ENCODE data around the gene MTUS2. TPM values are rescaled to one million over a fixed set of nuclear protein-coding genes. Genes with fewer than 3 reads are reported as not detected.

Gene MTUS2
- total and polyA plus RNA-seq, 9 of the 15 experiments (the other 6 are each of a cell fraction or from before 2014, with no cell fraction given) = 0.01 to 0.28 (median 0.06) TPM; not detected in 1

- H3K9ac ChIP-seq (ENCODE audit: insufficient read depth in 1 of 2, low read depth in 2 of 2, low read length in 2 of 2) = no peak overlapping the region
- H3K27ac ChIP-seq (ENCODE audit: extremely low read depth, low read depth, low read length) = no peak overlapping the region
- ChIA-PET POLR2A (no interaction called here), CTCF (ENCODE audit: low intra/inter-chr PET ratio) (no interaction called here)
- intact Hi-C loops (cut with micrococcal nuclease) (no loop called here), in situ Hi-C loops (cut with MboI) (no loop called here)
- BruUV-seq (replicated peaks) = no TSS peak
- H3K79me2 ChIP-seq (ENCODE audit: control insufficient read depth, insufficient read depth, low read length) = no peaks in the 10 kb centered on the region
- no peaks in the 10 kb centered on the region for H3K4me1 ChIP-seq (replicated peaks in 1 of 2; ENCODE audit: control insufficient read depth in 2 of 2, insufficient read depth in 2 of 2, low read length in 2 of 2)
- H3K27me3 ChIP-seq (ENCODE audit: control insufficient read depth in 2 of 2, insufficient read depth in 2 of 2, low read length in 2 of 2) = no peaks in the 10 kb centered on the region
- H3K36me3 ChIP-seq (ENCODE audit: control insufficient read depth, insufficient read depth, low read length) = no peaks in the 10 kb centered on the region
- no peak overlapping the region for H3K4me2 ChIP-seq (ENCODE audit: insufficient read depth, low read length)
- no peak overlapping the region for H3K4me3 ChIP-seq
- H2AFZ ChIP-seq (ENCODE audit: low read depth, low read length) = no peak overlapping the region
- 0% methylated on average over 4 of the region's 4 CpGs for WGBS (ENCODE audit: insufficient coverage, low coverage, missing lambda C conversion rate)
- FAIRE-seq = no peak
- DNase-seq (ENCODE audit: extremely low read depth in 1 of 4, low spot score in 3 of 4) = no peak
- H3K9me3 ChIP-seq (replicated peaks; ENCODE audit: control insufficient read depth, insufficient read depth, low read depth, low read length) = no peaks in the 10 kb centered on the region
- TF ChIP-seq RHOXF2B (CRISPR knock-in tag; conservative IDR thresholded peaks at IDR 0.05) (no peak), E2F5 (CRISPR knock-in tag; IDR thresholded peaks at IDR 0.05) (no peak), GTF2A2 (tag; IDR thresholded peaks at IDR 0.05) (no peak), SMARCA5 (IDR thresholded peaks at IDR 0.05) (no peak), ZNF668 (CRISPR knock-in tag; IDR thresholded peaks at IDR 0.05) (no peak), CUX1 (CRISPR knock-in tag; IDR thresholded peaks at IDR 0.05) (no peak), SMC3 (conservative IDR thresholded peaks at IDR 0.05; ENCODE audit: insufficient read depth, low read depth, low read length) (no peak), ZSCAN29 (IDR thresholded peaks at IDR 0.05) (no peak), ZC3H8 (IDR thresholded peaks at IDR 0.05) (no peak), ETS2 (tag; IDR thresholded peaks at IDR 0.05; ENCODE audit: borderline replicate concordance, poor library complexity, severe bottlenecking) (no peak), AFF4 (CRISPR knock-in tag; IDR thresholded peaks at IDR 0.05) (no peak), NFE2 (IDR thresholded peaks at IDR 0.05; ENCODE audit: low read depth) (no peak), NR2F6 (CRISPR knock-in tag; IDR thresholded peaks at IDR 0.05) (no peak)
- H3K9me1 ChIP-seq (ENCODE audit: control insufficient read depth, insufficient read depth, low read length) = no peaks in the 10 kb centered on the region
- no peaks in the 10 kb centered on the region for H4K20me1 ChIP-seq (replicated peaks; ENCODE audit: control insufficient read depth, insufficient read depth, low read length)
- no peak for ATAC-seq
Measured at GRCh38 chr13:28843639-28844038, 23.5 kb downstream of the MTUS2 start.

Measured in K562 (cell line).